ENCODE measurements around the gene SOX6. TPM values are rescaled to one million over a fixed set of nuclear protein-coding genes. Genes with fewer than 3 reads are reported as not detected.

SOX6 gene
- polyA plus RNA-seq, 3 donors = 20.4 to 29.3 (median 24.1) TPM

DNA sequence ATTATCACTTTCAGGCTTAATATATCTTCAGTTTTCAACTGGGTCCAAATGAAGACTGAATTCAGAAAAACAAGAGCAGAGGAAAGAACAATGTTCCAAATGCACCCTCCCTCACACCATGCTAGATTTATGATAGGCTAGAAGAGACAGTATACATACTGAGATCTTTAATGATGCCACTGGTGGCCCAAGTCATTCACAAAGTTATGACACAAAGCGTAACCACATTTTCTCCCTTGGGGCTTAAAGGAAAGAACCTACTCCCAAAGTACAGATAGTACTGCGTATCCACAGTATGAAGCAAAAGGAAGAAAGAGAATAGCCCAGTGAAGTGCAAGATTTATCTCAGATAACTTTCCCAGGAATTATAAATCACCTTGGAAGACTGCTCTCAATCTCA, 10.9 kb upstream of the SOX6 start:
- no peak for DNase-seq

DNA sequence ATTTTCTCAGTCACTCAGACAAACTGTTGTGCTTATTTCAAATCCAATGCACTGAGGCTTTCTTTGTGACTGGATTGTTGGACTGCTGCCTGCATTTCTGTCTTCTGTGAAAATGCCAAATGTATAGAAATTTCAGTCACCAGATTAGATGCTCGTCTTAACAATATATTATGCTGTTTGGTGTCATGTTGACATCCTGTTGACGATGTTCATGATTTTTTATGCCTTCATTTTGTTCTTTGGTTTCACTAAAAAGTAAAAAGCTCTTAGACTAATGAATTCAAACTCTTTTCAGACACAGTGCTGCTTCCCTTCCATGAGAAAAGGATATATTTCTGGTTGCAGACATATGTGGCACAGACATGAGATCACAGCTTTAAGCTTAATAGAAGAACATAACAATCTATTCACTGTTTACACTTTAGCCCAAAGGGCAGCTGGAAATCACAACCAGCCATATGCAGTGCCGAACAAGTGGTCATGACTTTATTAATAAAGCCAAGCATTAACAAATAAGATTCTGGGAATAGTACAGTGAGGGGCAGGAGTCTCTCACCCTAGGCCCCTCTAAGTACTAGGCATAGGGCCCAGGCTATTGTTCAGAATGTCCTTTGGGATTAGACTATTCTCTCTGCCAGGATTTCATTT, 9.4 kb upstream of the SOX6 start:
- DNase-seq = no peak

DNA sequence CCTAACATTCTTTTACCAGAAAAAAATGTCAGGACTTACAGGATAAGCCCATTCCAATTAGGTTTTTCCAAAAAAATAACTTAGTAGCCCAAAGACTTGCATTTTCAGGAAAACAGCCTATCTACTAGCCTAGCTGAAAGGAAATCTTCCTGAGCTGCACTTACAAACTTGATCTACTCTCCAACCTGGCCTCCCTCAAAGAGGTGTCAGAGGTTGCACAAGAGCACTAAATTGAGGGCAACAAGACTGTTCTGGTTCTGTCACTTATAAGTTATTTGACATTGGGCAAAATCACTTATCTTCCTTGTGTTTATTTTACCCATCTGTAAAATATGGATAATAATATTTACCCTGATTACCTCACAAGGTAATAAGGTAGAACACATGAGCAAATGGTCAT, 7.9 kb upstream of the SOX6 start:
- no peak for DNase-seq

DNA sequence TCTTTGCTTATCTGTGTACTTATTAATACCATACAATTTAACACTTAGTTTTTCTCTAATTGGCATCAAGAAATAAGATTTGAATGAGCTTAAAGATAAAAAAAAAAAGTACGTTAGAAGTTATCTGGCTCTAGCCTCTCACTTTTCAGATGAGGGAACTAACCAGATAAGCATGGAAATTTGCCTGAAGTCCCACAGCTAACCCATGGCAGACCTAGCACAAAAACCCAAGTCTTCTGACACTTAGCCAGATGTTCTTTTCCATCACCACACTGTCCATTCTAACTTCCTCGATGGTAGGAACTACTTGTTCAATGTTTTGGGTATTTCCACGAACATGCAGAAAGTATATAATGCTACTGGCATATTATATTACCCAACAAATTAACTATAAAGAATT, 7.4 kb upstream of the SOX6 start:
- DNase-seq = no peak

DNA sequence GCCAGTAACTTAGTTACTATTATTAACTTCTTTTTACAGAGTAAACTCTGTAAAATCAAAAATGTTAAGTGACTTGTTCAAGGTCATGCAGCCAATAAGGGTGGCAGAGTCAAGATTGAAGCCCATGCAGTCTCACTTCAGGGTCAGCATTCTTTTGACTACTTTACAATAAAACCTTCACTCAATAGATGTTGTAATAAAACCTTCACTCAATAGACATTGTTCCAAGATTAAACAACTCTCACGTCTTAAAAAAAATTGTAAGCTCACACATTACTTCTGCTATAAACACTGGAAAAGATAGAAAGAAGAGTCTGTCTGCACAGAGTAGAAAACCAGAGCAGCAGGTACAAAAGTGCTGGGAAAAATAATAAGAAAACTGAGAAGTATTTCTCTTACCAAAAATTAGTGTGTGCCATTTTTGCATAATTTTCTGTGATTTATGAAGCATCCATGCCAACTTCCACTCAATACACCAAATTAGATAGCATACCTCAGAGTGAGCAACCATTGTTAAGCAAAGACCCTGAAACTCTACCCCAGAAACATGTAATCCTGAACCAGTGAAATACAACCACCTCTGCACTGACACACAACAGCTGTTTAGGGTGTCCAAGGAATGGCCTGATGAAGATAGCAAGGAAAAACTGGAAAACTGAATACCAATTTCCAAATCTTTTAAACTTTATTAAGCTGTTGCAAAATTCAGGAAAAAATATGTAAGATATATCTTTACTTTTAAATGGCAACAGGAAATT, 4.9 kb upstream of the SOX6 start:
- peak; percentile 38 for DNase-seq

DNA sequence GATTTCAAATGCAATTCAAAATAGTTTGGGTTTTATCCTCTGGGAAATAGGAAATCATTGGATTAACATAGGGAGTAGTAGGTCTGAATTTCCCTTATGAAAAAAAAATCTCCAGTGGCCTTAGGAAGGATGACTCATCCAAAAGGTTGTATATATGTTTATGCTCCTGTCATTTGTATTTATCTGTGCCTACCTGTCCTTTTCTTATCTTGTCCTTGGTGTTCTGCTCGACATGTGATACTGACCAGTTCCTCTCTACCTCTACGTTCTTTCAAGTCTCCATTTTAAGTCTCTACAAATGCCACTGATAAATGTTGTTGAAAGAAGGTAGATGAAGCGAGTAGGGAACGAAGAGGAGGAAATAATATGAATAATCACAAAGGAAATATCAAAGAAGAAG, 3.0 kb upstream of the SOX6 start:
- DNase-seq = no peak

DNA sequence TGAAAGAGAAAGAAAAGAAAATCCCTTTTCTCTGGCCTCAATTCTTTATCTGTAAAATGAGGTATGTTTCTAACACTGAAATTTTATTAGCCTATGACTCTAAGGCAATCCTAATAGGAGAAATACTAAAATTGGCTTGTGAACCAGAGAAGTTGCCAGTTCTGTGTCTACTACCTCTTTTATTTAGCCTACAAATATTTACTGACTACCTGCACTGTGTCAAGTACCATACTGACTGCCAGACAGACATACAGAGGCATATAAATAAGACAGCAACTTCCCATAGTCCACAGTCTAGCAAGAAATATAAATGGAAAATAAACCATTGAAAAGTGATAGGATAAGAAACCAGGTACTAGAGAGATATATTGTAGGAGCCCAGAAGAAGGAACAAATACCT, 2.4 kb upstream of the SOX6 start:
- no peak for DNase-seq

DNA sequence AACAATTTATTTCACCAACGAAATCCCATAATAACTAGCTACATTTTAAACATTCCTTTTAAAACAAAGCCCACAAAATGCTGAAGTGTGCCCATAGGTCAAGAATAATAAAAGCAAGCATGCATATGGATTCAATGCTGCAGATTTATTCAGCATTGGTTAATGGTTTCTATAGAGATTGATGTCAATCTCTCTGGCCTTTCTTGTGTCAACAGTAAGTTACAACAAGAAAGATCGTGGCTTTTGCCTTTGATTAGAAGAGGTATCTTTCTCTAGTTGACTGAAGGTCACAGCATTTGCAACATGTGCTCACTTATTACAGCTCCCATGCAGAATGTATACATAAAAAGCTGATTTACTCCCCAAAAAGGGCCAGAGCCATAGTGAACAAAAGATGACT, 1.4 kb upstream of the SOX6 start:
- no peak for DNase-seq

DNA sequence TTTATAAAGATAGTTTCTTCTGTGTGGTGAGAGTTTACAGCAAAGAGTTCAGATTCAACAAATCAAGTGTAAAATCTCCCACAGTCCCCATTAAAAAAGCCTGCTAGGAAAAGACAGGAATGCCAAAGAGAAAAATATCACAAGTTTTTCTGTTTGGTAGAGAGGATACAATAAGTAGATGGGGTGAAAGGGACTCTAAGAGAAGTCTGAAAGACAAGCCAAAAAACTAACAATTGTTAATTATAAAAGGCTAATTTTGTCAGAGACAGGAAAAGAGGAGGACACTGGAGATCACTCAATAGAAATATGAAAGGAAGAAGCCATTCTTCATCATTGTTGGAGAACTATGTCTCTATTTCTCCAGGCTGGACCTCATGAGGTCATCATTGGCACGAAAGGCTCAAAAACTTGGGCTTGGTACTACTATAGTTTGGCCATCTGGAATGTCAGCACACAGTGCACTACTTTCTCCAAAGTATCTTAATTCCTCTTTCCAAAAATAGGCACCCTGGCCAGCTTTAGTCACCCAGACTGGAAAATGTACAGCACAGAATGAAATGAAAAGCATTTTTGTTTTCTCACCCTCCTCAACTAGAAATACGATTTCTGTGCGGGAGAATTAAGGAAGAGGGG, 531 bp upstream of the SOX6 start:
- DNase-seq = no peak

DNA sequence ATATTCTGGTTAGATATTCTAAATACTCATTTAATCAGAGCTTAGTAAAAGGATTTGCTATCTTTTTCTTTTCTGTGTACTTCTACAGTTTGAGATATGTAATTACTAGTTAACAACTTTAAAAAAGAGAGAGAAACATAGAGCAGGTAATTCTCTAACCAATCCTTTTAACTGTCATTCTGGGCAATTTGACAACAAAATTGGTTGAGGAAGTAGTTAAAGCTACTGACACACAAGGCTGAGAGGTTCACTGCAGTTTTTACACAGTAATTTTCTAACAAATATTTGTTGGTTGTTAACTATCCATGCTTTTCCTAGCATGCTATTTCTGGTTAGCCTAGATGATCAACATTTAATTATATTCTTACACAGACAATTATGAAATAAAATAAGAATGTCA, 3.6 kb downstream of the SOX6 start:
- DNase-seq = no peak

DNA sequence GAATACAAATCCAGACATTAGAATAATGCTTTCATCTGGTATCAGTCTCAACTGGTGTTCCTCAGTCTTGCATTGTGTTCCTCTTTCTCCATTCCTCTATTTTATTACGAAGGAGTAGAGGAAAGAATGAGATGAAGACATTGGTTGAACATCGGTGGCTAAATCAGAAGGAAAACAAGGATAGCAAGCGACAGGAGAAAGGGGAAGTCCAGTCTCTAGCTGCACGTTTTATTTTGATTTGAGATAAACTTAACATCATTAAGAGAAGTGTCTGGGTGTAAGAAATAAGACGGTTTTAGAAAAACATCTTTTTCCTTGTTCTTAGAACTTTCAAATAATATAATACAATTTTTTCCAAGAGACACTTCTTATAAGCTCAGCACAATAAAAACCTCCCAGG, 6.2 kb downstream of the SOX6 start:
- DNase-seq = no peak

DNA sequence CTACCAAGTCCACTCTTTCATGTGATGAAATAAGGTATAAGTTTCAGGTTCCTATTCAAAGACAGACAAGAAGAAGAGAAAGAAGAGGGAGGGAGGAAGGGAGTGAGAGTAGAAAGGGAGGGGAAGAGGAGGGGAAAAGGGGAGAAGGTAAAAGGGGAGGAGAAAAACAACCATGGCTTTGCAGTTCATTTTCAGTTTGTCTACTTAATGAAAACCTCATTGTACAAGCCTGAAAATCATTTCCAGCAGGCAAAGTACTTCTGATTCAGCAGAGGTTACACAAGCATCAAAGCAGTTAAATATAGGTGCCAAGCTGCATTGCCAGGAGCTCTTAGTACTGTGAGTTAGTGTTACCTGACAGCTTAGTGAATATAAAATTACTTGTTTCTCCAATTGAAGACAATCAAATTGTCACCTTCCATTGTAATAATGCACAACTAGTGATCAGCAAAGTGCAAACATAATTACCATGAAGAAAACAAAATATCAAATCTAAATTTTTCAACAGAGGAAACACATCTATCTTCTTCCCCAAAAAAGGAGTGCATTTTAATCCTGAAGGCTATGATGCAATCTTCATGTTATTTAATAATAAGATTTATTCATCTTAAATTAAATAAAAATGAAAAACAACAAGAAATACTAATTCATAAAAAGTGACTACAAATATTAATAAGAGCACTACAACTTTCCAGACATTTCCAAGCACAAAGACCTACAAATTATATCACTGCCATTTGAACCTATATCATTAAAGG, 8.2 kb downstream of the SOX6 start:
- DNase-seq = no peak

DNA sequence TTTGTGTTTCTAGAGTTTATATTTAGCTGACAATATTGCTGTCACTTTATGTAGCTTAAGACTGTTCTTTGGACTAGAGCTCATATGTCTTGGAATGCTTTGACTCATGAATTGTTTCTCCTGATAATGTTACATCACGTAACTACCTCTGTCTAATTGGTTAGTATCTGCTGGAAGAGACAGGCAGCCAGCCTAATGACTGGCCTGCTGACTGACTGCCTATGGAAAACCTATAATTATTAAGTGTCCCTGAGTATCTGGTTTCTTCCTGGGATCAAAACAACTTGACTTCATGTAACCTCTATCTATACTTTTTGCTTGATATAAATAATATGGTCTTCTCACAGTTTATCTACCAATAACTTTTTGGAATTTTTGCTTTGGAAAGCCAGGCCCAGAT, 9.4 kb downstream of the SOX6 start:
- no peak for DNase-seq

DNA sequence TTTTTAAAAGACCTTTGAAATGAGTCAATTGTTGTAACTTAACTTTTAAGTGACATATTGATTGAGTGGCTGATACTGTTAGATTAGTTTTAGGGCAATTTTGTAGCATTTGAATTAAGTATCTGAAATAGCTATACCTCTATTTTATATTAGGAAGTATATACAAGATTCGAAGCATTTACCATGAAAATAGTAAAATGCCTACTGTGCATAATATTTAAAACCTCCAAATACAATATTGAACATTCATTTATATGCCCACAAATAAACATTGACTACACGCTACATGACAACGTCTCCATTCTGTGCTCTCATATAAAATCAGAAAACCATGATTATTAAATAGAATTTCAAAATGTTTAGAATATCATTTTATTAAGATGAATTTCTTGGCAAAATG, 14.5 kb downstream of the SOX6 start:
- DNase-seq = no peak

DNA sequence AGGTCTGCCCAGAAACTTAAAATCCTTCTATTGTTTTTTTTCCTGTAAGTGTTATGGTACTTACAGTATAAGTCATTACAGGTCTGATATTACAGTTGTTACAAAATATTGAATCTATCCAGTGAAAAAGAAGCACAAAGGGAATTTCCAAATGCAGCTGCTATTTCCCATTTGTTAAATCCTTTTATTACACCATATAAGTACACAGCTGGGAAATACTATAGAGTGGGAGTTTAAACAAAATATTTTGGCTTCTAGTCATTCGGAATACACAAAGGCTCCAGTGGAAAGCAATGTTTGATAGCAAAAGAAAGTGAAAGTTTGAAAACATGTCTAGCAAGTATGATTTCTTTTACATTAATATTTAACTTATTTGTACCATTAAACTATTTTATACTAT, 18.0 kb downstream of the SOX6 start:
- no peak for DNase-seq

DNA sequence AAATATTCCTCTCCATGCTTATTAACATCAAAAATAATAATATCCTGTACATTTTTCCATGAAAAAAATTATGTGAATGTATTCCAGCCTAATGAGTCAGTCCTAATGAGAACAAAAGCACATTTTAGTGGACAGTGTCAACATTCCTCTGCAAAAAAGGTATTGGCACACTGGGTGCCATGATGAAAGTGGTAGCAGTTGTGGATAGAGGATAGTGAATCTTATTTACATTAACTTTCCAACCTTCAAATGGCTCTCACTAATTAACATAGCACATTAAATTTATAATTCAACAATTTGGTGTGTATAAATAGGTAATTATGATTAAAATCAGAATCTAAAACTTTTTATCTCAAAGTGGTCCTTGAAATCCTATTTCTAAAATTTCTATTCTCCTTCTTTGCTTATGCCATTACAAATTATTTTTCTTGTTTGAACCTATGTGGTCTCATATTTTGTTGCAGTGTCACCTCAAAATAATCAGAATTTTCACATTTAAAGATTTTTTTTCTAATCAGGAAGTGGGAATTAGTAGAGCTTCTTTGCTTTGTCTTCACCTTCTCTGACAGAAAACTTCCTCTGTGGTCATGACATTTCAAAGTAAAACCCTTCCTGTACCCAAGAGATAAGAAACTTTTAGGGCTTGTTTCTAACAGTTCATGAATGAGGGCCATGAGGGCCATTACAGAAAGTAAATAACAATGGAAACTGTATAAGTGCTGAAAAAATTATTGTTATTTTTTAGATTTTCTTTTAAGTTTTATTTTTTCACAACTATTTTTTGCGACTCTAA, 18.7 kb downstream of the SOX6 start:
- no peak for DNase-seq

DNA sequence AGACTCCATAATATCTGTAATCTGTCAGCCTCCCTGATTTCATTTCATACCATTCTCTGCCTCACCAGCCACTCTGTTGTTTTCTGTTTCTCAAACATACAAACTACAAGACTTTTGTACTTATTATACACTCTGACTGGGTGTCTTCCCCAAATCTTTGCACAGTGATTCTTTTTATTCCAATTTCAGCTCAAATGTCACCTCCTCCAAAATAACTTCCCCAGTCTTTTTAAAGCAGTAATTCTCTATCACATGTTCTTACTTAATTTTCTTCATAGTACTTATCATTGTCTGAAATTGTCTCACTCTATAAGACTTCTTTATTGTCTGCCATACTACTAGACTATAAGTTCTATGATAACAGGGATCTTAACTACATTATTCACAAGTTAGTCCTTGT, 19.6 kb downstream of the SOX6 start:
- no peak for DNase-seq

DNA sequence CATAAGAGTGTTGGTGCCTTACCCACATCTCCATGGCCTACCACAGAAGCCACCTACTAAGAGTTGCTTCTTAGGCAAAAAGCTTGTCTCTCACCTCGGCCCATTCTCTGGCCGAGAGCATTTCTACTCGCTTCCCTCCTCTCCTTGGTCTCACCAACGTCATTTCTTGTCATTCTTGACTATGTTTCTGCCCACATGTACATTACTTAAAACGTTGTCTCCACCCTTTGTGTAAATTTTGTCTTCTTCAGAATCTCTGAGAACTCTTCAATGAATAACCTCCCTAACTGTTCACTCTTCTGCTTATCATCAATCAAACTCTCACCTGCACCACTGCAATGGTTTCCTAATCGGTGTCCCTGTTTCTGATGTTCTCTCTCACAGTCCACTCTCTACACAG, 20.1 kb downstream of the SOX6 start:
- DNase-seq = no peak

DNA sequence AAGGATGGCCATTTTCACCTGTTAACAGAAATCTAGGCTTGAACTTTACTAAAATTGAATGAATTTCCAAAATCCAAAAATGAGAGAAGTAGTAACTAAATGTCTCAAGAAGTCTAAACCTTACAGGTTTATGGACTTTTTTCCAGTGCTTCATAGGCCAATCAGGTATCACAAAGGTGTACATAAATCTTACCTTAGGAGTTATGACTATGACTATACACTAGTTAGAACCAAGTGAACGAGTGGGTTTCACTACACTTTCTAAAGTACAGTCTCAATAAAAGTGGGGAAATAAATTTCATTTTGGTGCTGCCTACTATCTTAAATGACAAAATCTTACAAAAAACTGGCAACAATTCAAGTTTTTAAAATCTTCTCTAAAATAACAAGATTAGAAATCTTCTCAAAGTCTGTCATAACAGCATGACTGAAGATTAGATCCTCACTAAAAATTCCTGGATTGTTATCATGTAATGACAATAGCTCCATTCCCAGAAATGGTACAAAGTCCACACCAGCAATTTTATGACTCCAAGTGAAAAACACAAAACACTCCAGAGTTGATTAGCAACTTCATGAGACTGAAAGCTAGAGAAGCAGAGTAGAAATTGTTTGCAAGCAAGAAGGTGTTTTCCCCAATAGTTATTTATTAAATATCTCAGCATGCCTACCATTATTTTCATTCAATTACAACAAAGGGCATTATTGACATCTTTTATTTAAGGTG, 20.9 kb downstream of the SOX6 start:
- DNase-seq = no peak

DNA sequence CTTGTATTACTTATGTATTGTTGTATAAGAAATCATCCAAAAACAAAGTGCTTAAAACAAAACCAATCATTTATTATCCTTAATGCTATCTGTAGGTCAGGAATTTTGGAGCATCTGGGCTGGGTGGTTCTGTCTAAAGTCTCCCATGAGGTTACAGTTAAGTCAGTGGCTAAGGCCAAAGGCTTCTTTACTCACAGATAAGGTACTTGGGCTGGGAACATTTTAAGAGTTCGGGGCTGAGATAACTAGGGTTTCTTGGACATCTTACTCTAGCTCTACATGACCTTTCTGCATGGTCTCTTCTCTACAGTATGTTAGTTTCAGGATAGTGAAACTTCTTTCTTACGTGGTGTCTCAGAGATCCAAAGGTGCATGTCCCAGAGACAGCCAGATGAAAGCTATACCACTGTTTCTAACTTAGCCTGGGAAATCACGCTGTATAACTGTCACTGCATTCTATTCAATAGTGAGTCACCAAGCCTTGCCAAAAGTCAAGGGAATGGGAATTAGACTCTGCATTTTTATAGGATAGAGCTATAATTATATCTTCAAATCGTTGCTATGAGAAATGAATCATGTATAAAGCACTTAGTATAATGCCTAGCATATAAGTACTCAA, 29.6 kb downstream of the SOX6 start:
- no peak for DNase-seq

DNA sequence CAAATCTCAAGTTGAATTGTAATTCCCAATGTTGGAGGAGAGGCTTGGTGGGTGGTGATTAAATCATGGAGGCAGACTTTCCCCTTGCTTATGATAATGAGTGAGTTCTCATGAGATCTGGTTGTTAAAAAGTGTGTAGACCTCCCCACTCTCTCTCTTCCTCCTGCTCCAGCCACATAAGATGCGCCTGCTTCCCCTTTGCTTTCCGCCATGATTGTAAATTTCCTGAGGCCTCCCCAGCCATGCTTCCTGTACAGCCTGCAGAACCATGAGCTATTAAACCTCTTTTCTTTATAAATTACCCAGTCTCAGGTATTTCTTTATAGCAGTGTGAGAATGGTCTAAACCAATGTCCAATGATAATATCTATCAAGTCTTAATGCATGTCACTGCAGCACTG, 34.2 kb downstream of the SOX6 start:
- DNase-seq = no peak

Data from renal pelvis (tissue), 4 donors.